CD14-positive monocyte (primary cell): ENCODE data around the gene OVOL3. TPM values are rescaled to one million over a fixed set of nuclear protein-coding genes. Genes with fewer than 3 reads are reported as not detected.
A peak's percentile ranks its signal among the peaks of the same experiment; 100 is the strongest.

Experiments used
- DNase-seq, 3 donors: peaks; one replicate each; pipeline ENCODE4 v3.0.0-alpha.2; 2011 to 2022
- H2AFZ ChIP-seq: 2 replicates; pipeline ENCODE4 v1.6.0; 2012; ENCODE audit warnings: mild to moderate bottlenecking, low read depth, low read length, inconsistent platforms; ENCODE audit not compliant: insufficient read depth, poor library complexity, severe bottlenecking
- H3K27ac ChIP-seq, 2 donors: 1 replicate in 1 of 2; 2 replicates in 1 of 2; pipeline ENCODE4 v1.5.1; 2012 to 2013; ENCODE audit warnings: low read length in 2 of 2, control low read depth in 1 of 2, inconsistent platforms in 1 of 2, low read depth in 1 of 2, mild to moderate bottlenecking in 1 of 2
- H3K27me3 ChIP-seq, 2 donors: one replicate each; pipeline versions ENCODE4 v1.6.0 to v1.6.1; 2011 to 2013; ENCODE audit warnings: low read length in 2 of 2; ENCODE audit not compliant: control insufficient read depth in 2 of 2, insufficient read depth in 2 of 2
- H3K36me3 ChIP-seq, 2 donors: replicated peaks in 1 of 2; 1 replicate in 1 of 2; 2 replicates in 1 of 2; pipeline versions ENCODE4 v1.5.1 to v1.6.1; 2012 to 2013; ENCODE audit warnings: low read length in 2 of 2, control low read depth in 1 of 2, inconsistent platforms in 1 of 2, mild to moderate bottlenecking in 1 of 2; ENCODE audit not compliant: insufficient read depth in 2 of 2, control insufficient read depth in 1 of 2
- H3K4me1 ChIP-seq, 2 donors: 1 replicate in 1 of 2; 2 replicates in 1 of 2; pipeline versions ENCODE4 v1.5.1 to v1.6.1; 2012 to 2013; ENCODE audit warnings: low read length in 2 of 2, control low read depth in 1 of 2, inconsistent platforms in 1 of 2, mild to moderate bottlenecking in 1 of 2, moderate library complexity in 1 of 2; ENCODE audit not compliant: insufficient read depth in 2 of 2, control insufficient read depth in 1 of 2
- H3K4me2 ChIP-seq: replicated peaks from 2 replicates; pipeline ENCODE3; 2012; ENCODE audit warnings: low read length, moderate library complexity, mild to moderate bottlenecking; ENCODE audit not compliant: poor library complexity, severe bottlenecking; ENCODE audit errors: extremely low read depth
- H3K4me3 ChIP-seq, 3 experiments: fragments of 200-600 bp in 1 of 3; sonication (generic) in 1 of 3; replicated peaks in 1 of 3; 1 replicate in 2 of 3; 2 replicates in 1 of 3; pipeline ENCODE4 v1.5.1; 2011 to 2013; ENCODE audit warnings: low read length in 3 of 3, mild to moderate bottlenecking in 3 of 3, control low read depth in 2 of 3, low read depth in 2 of 3, inconsistent platforms in 1 of 3, moderate library complexity in 1 of 3
- H3K79me2 ChIP-seq: 2 replicates; pipeline ENCODE4 v1.6.0; 2012; ENCODE audit warnings: mild to moderate bottlenecking, control low read depth, inconsistent platforms, low read length, moderate library complexity; ENCODE audit not compliant: insufficient read depth
- H3K9ac ChIP-seq: 2 replicates; pipeline ENCODE4 v1.6.0; 2017; ENCODE audit warnings: low read length, mild to moderate bottlenecking; ENCODE audit not compliant: insufficient read depth, poor library complexity, severe bottlenecking
- H3K9me3 ChIP-seq, 2 donors: replicated peaks in 1 of 2; 1 replicate in 1 of 2; 2 replicates in 1 of 2; pipeline versions ENCODE4 v1.5.1 to v1.6.1; 2012 to 2013; ENCODE audit warnings: low read length in 2 of 2, control low read depth in 1 of 2; ENCODE audit not compliant: control insufficient read depth in 1 of 2, insufficient read depth in 1 of 2
- H4K20me1 ChIP-seq: 2 replicates; pipeline ENCODE4 v1.6.0; 2012; ENCODE audit warnings: mild to moderate bottlenecking, low read length, control low read depth, moderate library complexity; ENCODE audit not compliant: insufficient read depth
- H3K27ac Mint-ChIP-seq, 7 donors: one replicate each; pipeline ENCODE4 v1.8.0; 2020; ENCODE audit warnings: mild to moderate bottlenecking in 7 of 7, mixed read lengths in 7 of 7, moderate library complexity in 6 of 7, inconsistent platforms in 2 of 7
- H3K27me3 Mint-ChIP-seq, 3 donors: one replicate each; pipeline ENCODE4 v1.8.0; 2021 to 2022; ENCODE audit warnings: low read depth in 3 of 3, mild to moderate bottlenecking in 3 of 3, mixed read lengths in 3 of 3, moderate library complexity in 3 of 3, inconsistent platforms in 1 of 3
- H3K36me3 Mint-ChIP-seq, 2 donors: one replicate each; pipeline ENCODE4 v1.8.0; 2020; ENCODE audit warnings: mixed read lengths in 2 of 2, inconsistent platforms in 1 of 2, mild to moderate bottlenecking in 1 of 2
- H3K4me1 Mint-ChIP-seq: one replicate; pipeline ENCODE4 v1.8.0; 2020; ENCODE audit warnings: mild to moderate bottlenecking, mixed read lengths
- H3K4me3 Mint-ChIP-seq, 2 donors: one replicate each; pipeline ENCODE4 v1.8.0; 2020; ENCODE audit warnings: mild to moderate bottlenecking in 2 of 2, mixed read lengths in 2 of 2, moderate library complexity in 1 of 2
- H3K9me3 Mint-ChIP-seq, 7 donors: one replicate each; pipeline ENCODE4 v1.8.0; 2020 to 2022; ENCODE audit warnings: mixed read lengths in 7 of 7, mild to moderate bottlenecking in 6 of 7, moderate library complexity in 6 of 7, inconsistent platforms in 2 of 7
- WGBS: methylation state at CpG from one replicate; pipeline ENCODE4 v1.1.5; 2013; ENCODE audit warnings: missing lambda C conversion rate; ENCODE audit not compliant: insufficient coverage; 5-methylcytosine and 5-hydroxymethylcytosine counted together
- intact Hi-C, 2 donors: fragments of 100-400 bp; cut with micrococcal nuclease; formaldehyde crosslinking; loops; one replicate each; pipeline versions ENCODE4 v1.15.0 to v1.15.1; 2023
- polyA minus RNA-seq: library from RNA; depleted of rRNA, polyadenylated mRNA; stranded (reverse); fragments of >200 nt; gene quantifications from 2 replicates; pipeline ENCODE4 v1.2.3, GENCODE V29; 2012
- polyA plus RNA-seq, 3 donors: library from polyadenylated mRNA; depleted of rRNA in 1 of 3; unstranded in 2 of 3; stranded (reverse) in 1 of 3; fragments of 300-500 nt in 2 of 3; fragments of >200 nt in 1 of 3; fragmentation: Illumina TruSeq in 2 of 3; gene quantifications; 1 replicate in 2 of 3; 2 replicates in 1 of 3; pipeline ENCODE4 v1.2.3, GENCODE V29; 2012 to 2021
- total RNA-seq, 12 experiments: library from RNA in 1 of 12; stranded (reverse) in 1 of 12; fragments of 120-200 nt in 1 of 12; gene quantifications; one replicate each; pipeline ENCODE4 v1.2.4 and lab custom pipeline; 2013 to 2026; ENCODE audit warnings: mixed read lengths in 6 of 12, inconsistent platforms in 1 of 12
- TF ChIP-seq, protein P1 (sequence below): fragments of 200-600 bp; IDR thresholded peaks from one replicate; pipeline ENCODE4 v1.8.0; 2022; ENCODE audit warnings: antibody characterized with exemption, mild to moderate bottlenecking

Gene OVOL3
- not detected for total RNA-seq (2013)
- polyA plus RNA-seq (not detected), polyA minus RNA-seq (not detected in 2 replicates), total RNA-seq (lab: John Stamatoyannopoulos, UW) (0 to 0.23 (median 0) reads per million in 11 experiments)

DNA sequence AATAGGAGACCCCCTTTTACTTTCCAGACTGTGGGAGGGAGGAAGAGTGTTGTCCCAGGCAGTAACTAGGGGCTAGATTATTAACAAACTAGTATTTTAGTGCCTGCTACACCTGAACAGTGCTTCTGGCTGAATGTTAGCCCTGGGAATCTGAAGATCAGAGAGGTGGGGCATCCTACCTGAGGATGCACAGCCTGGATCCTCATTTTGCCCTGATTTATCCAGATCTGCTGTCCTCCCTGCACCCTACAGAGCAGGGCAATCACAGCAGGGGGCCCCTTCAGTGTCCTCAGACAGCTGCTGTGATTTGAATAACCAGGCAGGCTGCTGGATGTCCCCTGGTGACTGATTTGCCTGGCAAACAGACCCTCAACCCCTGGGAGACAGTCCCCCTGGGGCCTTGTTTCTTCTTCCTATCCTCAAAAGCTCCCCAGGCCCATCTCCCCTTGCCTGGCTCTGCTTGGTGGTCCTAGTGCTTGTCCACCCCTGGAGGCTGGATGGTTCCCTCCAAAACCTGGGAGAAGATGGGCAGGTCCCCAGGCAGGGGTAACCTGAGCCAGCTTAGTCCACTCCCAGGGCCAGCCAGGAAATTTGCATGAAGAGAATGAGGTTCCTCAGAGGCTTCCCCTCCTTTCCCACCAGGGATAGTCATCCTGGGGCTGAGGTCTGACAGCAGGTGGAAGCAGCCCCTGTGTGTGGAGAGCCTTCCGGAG, at the start of gene OVOL3:
Gene OVOL3, plus strand, starts transcription at position 657 of the 713 bp plus-strand sequence. CDS start 60 bp downstream, outside the sequence.
- peaks cover 20 to 25% of the 10 kb centered on the region in 2 donors for H3K36me3 Mint-ChIP-seq
- H3K4me3 ChIP-seq = no peak within 1 kb of the TSS
- H3K4me1 Mint-ChIP-seq = peaks cover 13% of the 10 kb centered on the region
- TF ChIP-seq, protein P1, sequence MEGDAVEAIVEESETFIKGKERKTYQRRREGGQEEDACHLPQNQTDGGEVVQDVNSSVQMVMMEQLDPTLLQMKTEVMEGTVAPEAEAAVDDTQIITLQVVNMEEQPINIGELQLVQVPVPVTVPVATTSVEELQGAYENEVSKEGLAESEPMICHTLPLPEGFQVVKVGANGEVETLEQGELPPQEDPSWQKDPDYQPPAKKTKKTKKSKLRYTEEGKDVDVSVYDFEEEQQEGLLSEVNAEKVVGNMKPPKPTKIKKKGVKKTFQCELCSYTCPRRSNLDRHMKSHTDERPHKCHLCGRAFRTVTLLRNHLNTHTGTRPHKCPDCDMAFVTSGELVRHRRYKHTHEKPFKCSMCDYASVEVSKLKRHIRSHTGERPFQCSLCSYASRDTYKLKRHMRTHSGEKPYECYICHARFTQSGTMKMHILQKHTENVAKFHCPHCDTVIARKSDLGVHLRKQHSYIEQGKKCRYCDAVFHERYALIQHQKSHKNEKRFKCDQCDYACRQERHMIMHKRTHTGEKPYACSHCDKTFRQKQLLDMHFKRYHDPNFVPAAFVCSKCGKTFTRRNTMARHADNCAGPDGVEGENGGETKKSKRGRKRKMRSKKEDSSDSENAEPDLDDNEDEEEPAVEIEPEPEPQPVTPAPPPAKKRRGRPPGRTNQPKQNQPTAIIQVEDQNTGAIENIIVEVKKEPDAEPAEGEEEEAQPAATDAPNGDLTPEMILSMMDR = no peak
- intact Hi-C loops = loop anchor here (5.0 to 10.0 kb wide), 5 partner anchors 53 to 574 kb away; partner anchors contain the start of genes HCST (in 1 of the 2), HSPB6 (in 1 of the 2), NFKBID (in 1 of the 2) and PROSER3 (in 1 of the 2)
- WGBS = no CpG with 5 or more reads among the region's 1 CpG
- H3K27me3 ChIP-seq = no peaks in the 10 kb centered on the region
- H3K27ac Mint-ChIP-seq = no peak within 1 kb of the TSS
- no peak within 1 kb of the TSS for H2AFZ ChIP-seq
- H3K9me3 ChIP-seq = no peaks in the 10 kb centered on the region
- peaks cover 8 to 21% of the 10 kb centered on the region in 2 donors for H3K36me3 ChIP-seq
- H3K9me3 Mint-ChIP-seq = no peaks in the 10 kb centered on the region
- H3K4me1 ChIP-seq = peaks cover 16 to 20% of the 10 kb centered on the region in 2 donors
- H3K79me2 ChIP-seq = peaks cover 10% of the 10 kb centered on the region
- H3K9ac ChIP-seq = no peak within 1 kb of the TSS
- no peak within 1 kb of the TSS for H3K4me3 Mint-ChIP-seq
- DNase-seq = no peak
- no peak within 1 kb of the TSS for H3K27ac ChIP-seq
- H3K27me3 Mint-ChIP-seq = peaks cover 0 to 7% (median 0%) of the 10 kb centered on the region in 3 donors
- no peak within 1 kb of the TSS for H3K4me2 ChIP-seq
- H4K20me1 ChIP-seq = no peaks in the 10 kb centered on the region

DNA sequence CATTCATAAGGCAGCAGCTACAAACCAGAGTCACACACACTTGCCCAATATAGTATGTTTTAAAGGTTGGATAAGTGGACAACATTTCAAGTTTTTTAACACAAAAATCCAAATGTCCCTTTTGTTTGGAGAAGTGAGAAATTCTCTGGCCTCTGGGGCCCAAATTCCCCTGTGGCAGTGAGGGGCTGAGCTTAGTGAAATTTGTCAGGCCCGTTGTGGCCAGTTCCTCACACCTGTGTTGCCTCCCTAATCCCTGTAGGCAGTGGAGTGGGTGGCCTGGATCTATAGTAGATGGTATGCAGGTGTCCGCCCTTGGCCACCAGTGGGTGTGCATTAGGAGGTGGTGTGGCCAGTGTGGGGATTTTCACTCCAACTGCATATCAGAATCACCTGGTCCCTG, 49.6 kb upstream of the OVOL3 start:
- no peaks in the 10 kb centered on the region for H4K20me1 ChIP-seq
- H2AFZ ChIP-seq = no peak overlapping the region
- H3K36me3 ChIP-seq = peaks cover 24 to 71% of the 10 kb centered on the region in 2 donors
- H3K36me3 Mint-ChIP-seq = peaks cover 31 to 70% of the 10 kb centered on the region in 2 donors
- H3K4me3 ChIP-seq = no peak overlapping the region
- TF ChIP-seq, protein P1 = no peak
- no peak overlapping the region for H3K4me2 ChIP-seq
- no peaks in the 10 kb centered on the region for H3K4me1 ChIP-seq
- intact Hi-C loops = no loop called here
- no peaks in the 10 kb centered on the region for H3K27me3 ChIP-seq
- no peaks in the 10 kb centered on the region for H3K9me3 Mint-ChIP-seq
- no peak overlapping the region for H3K4me3 Mint-ChIP-seq
- H3K9ac ChIP-seq = no peak overlapping the region
- peaks cover 0 to under 1% (median 0%) of the 10 kb centered on the region in 3 donors for H3K27me3 Mint-ChIP-seq
- WGBS = no CpG with 5 or more reads among the region's 2 CpGs
- no peaks in the 10 kb centered on the region for H3K9me3 ChIP-seq
- H3K4me1 Mint-ChIP-seq = peaks cover 2% of the 10 kb centered on the region
- H3K79me2 ChIP-seq = peaks cover 25% of the 10 kb centered on the region
- no peak overlapping the region for H3K27ac Mint-ChIP-seq
- no peak for DNase-seq
- peak overlapping the region in 1 of 2 donors; percentile 2 for H3K27ac ChIP-seq
